ENCODE measurements around the gene TFR2. TPM values are rescaled to one million over a fixed set of nuclear protein-coding genes. Genes with fewer than 3 reads are reported as not detected.

The TFR2 gene
- total and polyA plus RNA-seq, 2 of the 13 experiments (the other 11 are each of a cell fraction or from before 2014, with no cell fraction given), result 36.9 to 64.2 TPM

- TF ChIP-seq MEF2D (CRISPR knock-in tag; IDR thresholded peaks at IDR 0.05), result no peak
- peaks cover 37% of the 10 kb centered on the region for H3K4me1 ChIP-seq (ENCODE audit: insufficient read depth, low read length)
- no peak overlapping the region for H3K4me2 ChIP-seq (ENCODE audit: low read depth, low read length)
- ChIA-PET CTCF (ENCODE audit: low intra/inter-chr PET ratio, low total read pairs) (no interaction called here), POLR2A (no interaction called here)
- H3K9ac ChIP-seq (ENCODE audit: insufficient read depth, low read depth, low read length), result no peak overlapping the region
- no peak overlapping the region for H3K27ac ChIP-seq (ENCODE audit: extremely low read length, insufficient read depth, low read length)
- in situ Hi-C loops (cut with HindIII; ENCODE audit: extremely low pct_ligation_motif_present, low pct_unique_long_range_greater_than_20kb), result no loop called here
- H3K4me3 ChIP-seq (replicated peaks in 1 of 3; ENCODE audit: insufficient read depth in 1 of 3, low read depth in 2 of 3, low read length in 3 of 3), result no peak overlapping the region
- no peaks in the 10 kb centered on the region for H3K9me3 ChIP-seq (ENCODE audit: low read length)
- FAIRE-seq (no peak), ATAC-seq (no peak), DNase-seq (ENCODE audit: low spot score) (no peak)
- H3K27me3 ChIP-seq (ENCODE audit: control insufficient read depth in 1 of 2, insufficient read depth in 2 of 2, low read length in 2 of 2), result peaks cover 0 to 18% of the 10 kb centered on the region in 2 experiments; a peak in 3 of 5 replicates
- intact Hi-C loops (cut with micrococcal nuclease; ENCODE audit: unreplicated experiment), result no loop called here
- no peaks in the 10 kb centered on the region for H4K20me1 ChIP-seq (ENCODE audit: insufficient read depth, low read length)
- H3K79me2 ChIP-seq (ENCODE audit: insufficient read depth, low read length), result no peaks in the 10 kb centered on the region
- BruUV-seq (replicated peaks), result no TSS peak
- 72% methylated on average over 17 of the region's 17 CpGs for WGBS (ENCODE audit: low lambda C conversion rate)
- H3K36me3 ChIP-seq (replicated peaks in 1 of 2; ENCODE audit: control insufficient read depth in 1 of 2, insufficient read depth in 2 of 2, low read length in 2 of 2), result no peaks in the 10 kb centered on the region
- no peak overlapping the region for H2AFZ ChIP-seq (ENCODE audit: low read length)
Observed at GRCh38 chr7:100591596-100591995, 49.8 kb downstream of the TFR2 start.

DNA sequence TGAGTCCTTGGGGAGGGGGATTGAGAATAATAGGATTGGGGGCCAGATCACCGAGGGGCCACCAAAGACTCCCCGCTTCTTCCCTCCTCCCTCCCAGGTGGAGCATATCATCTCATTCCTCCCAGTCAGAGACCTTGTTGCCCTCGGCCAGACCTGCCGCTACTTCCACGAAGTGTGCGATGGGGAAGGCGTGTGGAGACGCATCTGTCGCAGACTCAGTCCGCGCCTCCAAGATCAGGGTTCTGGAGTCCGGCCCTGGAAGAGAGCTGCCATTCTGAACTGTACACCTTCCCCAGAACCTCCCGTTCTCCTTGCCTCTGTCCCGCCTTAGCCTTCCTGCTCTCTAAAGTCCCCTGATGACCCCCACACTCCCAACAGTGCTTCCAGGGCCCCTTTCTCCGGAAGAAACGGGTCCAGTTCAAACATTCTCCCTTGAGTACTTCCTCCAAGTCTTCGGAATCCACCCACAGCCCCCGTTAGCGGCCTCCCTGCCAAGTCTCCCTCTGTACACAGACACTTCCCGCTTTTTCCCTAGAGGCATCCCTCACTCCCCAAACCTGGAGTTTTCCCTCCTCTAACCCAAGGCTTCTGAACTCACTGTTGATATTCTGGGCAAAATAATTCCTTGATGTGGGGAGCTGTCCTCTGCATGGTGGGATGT is 51.1 kb downstream of the TFR2 start:
- POLR2A ChIA-PET, result no interaction called here
- no peak for FAIRE-seq
- no peak overlapping the region for H3K9ac ChIP-seq (ENCODE audit: insufficient read depth, low read depth, low read length)
- H3K36me3 ChIP-seq (replicated peaks in 1 of 2; ENCODE audit: control insufficient read depth in 1 of 2, insufficient read depth in 2 of 2, low read length in 2 of 2), result no peaks in the 10 kb centered on the region
- H3K27me3 ChIP-seq (ENCODE audit: control insufficient read depth in 1 of 2, insufficient read depth in 2 of 2, low read length in 2 of 2), result peaks cover 0 to 9% of the 10 kb centered on the region in 2 experiments; a peak in 3 of 5 replicates
- no peak overlapping the region; the same call in none of the 2 replicates for H3K4me2 ChIP-seq (ENCODE audit: low read depth, low read length)
- no peak for ATAC-seq
- CTCF ChIA-PET (ENCODE audit: low intra/inter-chr PET ratio, low total read pairs), result no interaction called here
- H3K9me3 ChIP-seq (ENCODE audit: low read length), result no peaks in the 10 kb centered on the region
- H3K79me2 ChIP-seq (ENCODE audit: insufficient read depth, low read length), result peaks cover under 1% of the 10 kb centered on the region
- no peak for DNase-seq (ENCODE audit: low spot score)
- intact Hi-C loops (cut with micrococcal nuclease; ENCODE audit: unreplicated experiment), result no loop called here
- no peak overlapping the region for H2AFZ ChIP-seq (ENCODE audit: low read length)
- H3K27ac ChIP-seq (ENCODE audit: extremely low read length, insufficient read depth, low read length), result no peak overlapping the region
- H4K20me1 ChIP-seq (ENCODE audit: insufficient read depth, low read length), result peaks cover 2% of the 10 kb centered on the region; the same call in 1 of the 2 replicates
- peaks cover 39% of the 10 kb centered on the region for H3K4me1 ChIP-seq (ENCODE audit: insufficient read depth, low read length)
- WGBS (ENCODE audit: low lambda C conversion rate), result 43% methylated on average over 20 of the region's 20 CpGs
- H3K4me3 ChIP-seq (replicated peaks in 1 of 3; ENCODE audit: insufficient read depth in 1 of 3, low read depth in 2 of 3, low read length in 3 of 3), result no peak overlapping the region
- TF ChIP-seq NR2F2 (IDR thresholded peaks at IDR 0.05; ENCODE audit: borderline replicate concordance, low read depth), result no peak
- TF ChIP-seq FOXP4 (CRISPR knock-in tag; IDR thresholded peaks at IDR 0.05), result no peak
- no TSS peak for BruUV-seq (replicated peaks)
- in situ Hi-C loops (cut with HindIII; ENCODE audit: extremely low pct_ligation_motif_present, low pct_unique_long_range_greater_than_20kb), result no loop called here
